GM12892 (cell line): ENCODE measurements around the gene HUNK.

ENCODE experiments used
- POLR2A ChIP-seq: IDR thresholded peaks from 2 replicates; pipeline ENCODE4 v1.6.1; 2011; ENCODE audit warnings: low read depth, low read length, control low read depth
- TAF1 ChIP-seq: IDR thresholded peaks from 2 replicates; pipeline ENCODE4 v1.6.1; 2011; ENCODE audit warnings: low read depth, mild to moderate bottlenecking, control low read depth, low read length, borderline replicate concordance

GRCh38 chr21:31975491-31975890 is 102.7 kb downstream of the HUNK start:
- TF ChIP-seq POLR2A (no peak), TAF1 (no peak)
